ENCODE data around the gene RNF146.
"Not testable (repeated sequence)": the region's sequence is repeated elsewhere in the genome, so short reads cannot be mapped to it uniquely, and the experiment has no call there.

RNF146 gene

DNA sequence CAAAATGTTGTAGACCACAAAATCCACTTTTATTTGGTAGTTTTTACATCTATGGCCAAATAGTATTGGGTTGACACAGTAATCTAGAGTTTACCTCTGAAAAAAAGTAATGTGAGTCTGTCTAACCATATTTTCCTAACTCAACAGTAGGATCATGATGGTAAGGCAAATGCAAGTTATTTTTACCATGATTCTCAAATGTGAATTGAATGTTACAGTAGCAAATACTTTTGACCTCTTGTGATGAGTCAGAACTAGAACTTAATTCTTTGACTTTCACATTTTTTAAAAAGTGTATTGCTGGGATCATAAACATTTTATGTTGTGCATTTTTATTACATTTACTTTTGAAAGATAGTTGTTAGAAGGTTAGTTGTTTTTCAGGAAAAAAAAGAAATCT, 22.0 kb downstream of the RNF146 start:
- no peak for DNase-seq (ENCODE audit: low read depth)

DNA sequence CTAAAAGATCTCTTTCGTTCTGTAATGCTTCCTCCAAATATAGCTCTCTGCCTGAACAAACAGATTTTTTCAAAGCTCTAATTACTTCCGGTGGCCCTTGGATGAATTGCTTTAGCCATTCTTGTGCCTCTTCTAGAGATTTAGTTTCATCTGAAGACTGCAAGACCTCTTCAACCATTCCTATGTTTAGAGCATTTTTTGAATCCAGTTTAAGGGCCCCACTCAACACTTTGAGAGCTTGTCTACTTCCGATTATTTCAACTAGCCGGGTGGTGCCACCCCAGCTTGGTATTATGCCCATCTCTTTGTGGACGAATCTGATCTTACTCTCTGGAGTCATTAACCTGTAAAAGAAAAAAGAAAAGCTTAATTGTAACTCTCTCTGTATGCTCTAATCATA, 23.3 kb downstream of the RNF146 start:
- DNase-seq (ENCODE audit: low read depth) = no peak

DNA sequence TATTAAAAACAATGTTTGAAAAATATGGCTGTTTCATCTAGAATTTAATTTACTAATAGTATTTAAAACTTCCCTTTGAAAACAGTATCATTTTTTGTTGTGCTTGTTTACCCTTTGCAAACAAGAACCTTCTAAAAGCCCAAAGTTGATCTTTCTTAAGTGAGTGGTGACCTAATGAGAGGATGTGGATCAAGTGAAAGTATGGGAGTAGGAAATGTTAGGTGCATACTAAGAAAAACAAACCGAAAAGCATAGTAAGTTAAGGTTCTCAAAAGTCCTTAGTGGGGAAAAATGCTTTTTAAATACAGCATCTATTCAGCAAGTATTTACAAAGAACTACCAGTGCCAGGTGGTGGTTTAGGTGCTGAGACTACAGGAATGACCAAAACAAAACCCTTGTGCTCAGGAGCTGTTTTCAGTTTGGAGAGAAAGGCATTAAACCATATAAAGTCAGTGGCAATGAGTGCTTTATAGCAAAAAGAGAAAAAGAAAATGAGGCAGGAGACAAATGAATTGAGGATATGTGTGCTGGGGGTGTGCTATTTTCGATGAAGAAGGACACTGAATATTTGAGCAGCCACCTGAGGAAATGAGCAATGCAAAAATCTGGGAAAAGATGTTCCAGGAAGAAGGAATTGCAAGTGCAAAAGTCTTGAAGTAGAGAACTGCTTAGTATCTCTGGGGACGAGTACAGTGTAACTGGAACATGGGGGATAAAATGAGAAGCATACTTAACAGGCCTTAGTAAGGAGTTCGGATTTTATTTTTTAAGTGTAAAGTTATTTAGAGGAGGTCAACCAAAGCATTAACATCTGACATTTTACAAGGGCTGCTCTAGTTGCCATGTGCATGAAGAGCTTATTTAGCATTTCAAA, 24.0 kb downstream of the RNF146 start:
- DNase-seq (ENCODE audit: low read depth) = no peak

DNA sequence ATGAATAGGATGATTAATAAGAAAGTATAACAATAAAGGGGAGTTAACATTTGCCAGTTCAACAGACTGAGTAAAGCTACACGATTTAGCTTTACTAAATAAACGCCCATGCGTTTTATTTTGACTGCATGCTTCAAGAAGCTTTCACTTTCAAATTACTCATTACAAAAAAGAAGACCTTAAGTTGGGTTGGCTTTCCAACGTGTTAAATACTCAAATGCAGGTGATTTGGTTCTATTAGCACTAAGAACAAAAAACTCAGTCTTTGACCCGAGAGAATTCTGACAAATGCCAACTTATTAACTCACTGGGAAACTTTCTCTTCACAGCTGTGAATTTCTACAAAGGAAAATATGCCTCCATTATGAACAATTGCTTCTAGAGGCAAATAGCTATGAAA, 24.8 kb downstream of the RNF146 start:
- no peak for DNase-seq (ENCODE audit: low read depth)

DNA sequence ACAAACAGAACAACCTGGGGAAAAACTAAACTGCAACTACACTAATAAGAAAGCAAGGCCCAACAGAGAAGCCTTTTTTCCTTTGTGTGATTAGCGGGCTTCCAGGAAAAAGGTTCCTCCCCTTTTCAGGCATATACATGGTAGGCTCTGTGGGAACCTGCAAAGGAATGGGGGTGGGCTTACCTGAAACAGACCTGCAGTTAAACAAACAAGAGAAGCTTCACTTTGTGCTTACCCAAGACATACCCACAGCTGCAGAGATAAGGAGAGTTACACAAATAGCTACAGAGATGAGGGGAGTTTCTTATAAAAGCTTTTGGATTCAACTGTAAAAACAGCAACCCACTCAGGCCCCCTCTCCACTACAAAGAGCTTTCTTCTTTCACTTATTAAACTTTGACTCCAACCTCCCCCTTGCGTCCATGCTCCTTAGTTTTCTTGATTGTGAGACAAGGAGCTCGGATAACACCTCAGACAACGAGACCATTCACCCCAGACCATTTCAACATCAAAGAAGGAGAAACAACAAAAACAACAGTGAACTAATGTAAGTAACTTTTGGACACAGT, 30.9 kb downstream of the RNF146 start:
- DNase-seq (ENCODE audit: low read depth) = no peak

DNA sequence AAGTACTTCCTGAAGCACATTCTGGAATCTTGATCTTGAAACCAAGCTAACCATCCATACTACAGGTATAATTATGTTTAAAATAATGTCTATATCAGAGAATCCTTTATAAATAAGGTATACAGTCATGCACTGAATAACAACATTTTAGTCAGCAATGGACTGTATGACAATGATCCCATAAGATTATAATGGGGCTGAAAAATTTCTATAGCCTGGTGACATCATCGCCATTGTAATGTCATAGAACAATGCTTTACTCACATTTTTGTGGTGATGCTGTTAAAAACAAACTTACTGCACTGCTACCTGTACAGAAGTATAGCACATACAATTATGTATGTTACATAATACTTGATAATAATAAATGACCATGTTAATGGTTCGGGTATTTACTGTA, 31.8 kb downstream of the RNF146 start:
- DNase-seq (ENCODE audit: low read depth) = no peak

DNA sequence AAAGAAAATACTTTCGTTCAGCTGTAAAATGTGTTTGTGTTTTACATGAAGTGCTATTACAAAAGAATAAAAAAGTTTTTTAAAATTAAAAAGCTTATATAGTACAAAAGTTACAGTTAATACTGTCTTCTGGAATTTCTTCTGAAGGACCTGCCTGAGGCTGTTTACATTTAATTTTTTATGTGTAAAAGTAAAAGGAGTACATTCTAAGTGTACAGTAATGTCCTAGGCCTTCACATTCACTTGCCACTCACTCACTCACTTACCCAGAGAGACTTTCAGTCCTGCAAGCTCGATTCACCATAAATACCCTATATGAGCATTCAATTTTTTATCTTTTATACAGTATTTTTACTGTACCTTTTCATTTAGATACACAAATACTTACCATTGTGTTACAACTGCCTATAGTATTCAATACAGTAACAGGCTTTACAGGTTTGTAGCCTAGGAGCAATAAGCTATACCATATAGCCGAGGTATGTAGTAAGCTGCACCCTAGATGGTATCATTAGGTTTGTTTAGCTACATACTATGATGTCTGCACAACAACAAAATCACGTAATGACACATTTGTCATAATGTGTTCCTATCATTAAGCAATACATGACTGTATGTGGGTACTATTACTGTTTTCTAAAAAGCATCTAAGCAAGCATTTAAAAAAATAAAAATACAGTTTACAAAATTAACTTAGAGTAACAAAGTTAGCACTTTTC, 33.0 kb downstream of the RNF146 start:
- no peak for DNase-seq (ENCODE audit: low read depth)

DNA sequence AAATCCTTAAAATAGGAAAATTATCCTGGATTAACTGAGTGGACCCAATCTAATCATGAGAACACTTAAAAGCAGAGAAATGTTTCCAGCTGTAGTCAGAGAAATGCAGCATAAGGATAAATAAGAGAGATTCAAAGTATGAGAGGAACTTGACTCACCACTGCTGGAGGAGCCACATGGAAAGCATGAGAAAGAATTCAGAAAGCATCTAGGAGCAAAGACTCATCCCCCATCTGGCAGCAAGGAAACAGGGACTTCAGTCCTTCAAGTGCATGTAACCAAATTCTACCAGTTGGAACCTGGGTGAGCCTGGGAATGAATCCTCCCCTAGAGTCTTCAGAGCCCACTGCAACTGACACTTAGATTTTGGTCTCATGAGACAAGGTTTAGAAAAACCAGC, 33.7 kb downstream of the RNF146 start:
- no peak for DNase-seq (ENCODE audit: low read depth)

DNA sequence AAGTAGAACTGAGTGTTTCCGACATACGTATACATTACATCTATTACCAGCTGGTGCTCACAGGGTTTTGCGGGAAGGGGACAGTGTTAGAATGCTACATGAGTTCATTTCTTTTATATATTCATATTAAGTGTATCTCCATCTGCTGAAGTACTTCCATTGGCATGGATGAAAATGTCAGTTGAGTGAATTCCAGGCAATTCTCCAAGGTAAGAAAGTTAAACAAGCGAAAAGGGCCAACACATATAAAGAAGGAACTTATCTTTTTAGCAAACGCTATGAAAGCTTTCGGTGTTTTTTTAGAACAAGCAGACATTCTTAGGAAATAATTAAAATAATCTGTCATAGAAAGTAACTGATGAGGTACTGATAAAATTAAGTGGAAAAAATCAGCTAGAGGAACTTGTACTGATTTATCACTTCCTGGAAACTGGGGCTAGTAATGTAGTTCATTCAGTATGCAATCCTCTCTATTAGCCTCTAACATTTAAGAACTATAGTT, 34.6 kb downstream of the RNF146 start:
- DNase-seq (ENCODE audit: low read depth) = no peak

DNA sequence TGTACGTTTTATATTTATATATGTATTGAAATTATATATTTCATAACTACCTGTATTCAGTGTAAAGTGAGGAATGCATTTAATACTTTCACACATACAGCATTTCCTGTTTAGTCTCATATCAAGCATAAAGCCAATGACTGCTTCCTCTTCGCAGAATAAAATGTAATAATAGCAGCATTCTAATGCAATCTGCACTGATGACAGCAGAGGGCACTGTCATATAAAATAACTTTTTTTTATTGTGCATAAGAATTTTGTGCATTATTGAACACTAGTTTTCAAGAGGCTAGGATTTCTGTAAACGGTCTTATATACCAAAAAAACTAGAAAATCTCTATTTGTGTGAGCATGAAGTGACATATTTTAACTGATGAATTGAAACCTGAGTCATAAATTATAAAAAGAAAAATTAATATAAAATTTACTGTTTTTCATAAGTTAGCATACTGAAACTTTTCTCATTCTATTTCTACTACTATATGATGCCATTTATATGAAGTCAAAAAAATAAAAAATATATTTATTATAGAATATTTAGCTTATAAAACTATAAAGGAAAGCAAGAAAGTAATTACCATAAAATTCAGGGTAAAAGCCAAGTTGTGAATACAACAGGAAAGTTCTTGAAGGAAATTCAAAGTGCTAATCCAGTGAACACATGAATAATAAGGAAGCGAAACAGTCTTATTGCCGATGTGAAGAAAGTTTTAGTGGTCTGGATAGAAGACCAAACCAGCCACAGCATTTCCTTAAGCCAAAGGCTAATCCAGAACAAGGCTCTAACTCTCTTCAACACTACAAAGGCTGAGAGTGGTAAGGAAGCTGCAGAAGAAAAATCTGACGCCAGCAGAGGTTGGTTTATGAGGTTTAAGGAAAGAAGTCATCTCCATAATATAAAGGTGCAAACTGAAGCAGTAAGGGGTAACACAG, 36.3 kb downstream of the RNF146 start:
- no peak for DNase-seq (ENCODE audit: low read depth)

DNA sequence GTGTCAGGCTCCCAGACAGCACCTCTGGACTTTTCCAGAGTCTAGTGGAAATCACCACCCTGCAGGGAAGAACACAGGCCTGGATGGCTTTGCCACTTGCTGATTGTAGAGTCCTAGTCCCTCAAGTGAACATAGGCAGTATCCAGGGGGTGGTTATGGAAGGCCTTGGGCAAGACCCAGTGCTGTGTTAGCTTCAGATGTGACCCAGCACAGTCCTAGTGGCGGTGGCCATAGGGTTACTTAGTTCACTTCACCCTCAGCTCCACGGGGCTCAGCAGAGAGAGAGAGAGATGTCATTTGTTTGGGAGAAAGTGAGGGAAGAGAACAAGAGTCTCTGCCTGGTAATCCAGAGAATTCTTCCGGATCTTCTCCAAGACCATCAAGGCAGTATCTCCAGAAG, 37.3 kb downstream of the RNF146 start:
- no peak for DNase-seq (ENCODE audit: low read depth)

DNA sequence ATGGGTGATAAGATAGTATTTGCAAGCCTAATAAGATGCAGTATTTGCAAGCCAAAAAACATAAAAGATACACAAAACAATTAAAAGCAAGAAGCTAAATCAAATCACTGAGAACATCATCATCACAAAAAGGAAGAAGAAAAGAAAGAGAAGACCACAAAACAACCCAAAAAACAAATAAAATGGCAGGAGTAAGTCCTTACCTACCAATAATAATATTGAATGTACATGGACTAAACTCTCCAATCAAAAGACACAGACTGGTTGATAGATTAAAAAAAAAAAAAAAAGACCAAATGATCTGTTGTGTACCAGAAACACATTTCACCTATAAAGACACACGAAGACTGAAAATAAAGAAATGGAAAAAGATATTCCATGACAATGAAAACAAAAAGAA, 39.1 kb downstream of the RNF146 start:
- no peak for DNase-seq (ENCODE audit: low read depth)

DNA sequence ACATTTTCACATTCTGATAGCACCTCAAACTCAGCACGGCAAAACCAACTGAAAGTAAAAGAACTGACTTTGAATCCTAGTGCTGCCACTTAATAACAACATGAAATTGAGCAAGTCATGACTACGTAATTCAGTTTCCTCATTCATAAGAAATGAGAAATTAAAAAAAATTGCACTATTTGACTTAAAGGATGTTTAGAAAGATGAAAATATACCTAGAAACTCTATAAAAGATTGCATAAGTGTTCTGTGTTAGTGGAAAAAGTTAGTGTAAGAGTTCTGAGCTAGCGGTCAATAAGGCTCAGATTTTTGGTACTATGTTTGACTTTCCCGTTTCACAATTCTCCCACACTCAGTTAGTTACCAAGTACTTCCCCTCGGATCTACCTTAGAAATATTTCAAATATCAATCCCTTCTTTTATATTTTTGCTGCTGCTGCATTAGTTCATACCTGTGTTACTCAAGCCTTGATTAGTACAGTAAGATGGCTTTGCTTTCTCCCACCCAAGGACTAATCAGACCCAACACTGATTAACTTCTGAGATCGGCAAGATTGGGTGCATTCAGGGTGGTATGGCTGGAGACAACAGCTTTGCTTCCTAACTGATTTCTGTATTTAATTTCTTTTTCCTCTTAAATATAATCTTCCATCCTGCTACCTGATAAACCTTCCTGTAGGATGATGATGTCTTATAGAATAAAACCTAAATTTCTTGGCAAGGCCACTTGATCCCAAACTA, 50.9 kb downstream of the RNF146 start:
- no peak for DNase-seq (ENCODE audit: low read depth)

DNA sequence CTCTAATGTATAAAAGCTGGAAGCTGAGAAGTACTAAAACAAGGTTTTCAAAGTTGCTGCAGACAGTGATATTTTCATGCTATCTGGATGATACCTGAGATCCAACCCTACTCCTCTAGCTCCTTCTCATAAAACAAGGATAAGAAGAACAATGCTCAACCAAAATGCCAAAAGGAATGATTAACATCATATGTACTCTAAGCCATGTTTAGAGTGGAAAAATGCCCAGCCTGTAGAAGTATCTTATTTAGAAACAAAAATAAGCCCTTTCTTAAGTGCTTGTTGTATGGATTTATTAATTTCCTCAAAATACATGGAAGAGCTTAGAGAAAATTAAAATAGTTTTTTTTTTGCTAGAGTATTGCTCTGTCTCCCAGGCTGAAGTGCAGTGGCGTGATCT, 53.0 kb downstream of the RNF146 start:
- DNase-seq (ENCODE audit: low read depth) = no peak

DNA sequence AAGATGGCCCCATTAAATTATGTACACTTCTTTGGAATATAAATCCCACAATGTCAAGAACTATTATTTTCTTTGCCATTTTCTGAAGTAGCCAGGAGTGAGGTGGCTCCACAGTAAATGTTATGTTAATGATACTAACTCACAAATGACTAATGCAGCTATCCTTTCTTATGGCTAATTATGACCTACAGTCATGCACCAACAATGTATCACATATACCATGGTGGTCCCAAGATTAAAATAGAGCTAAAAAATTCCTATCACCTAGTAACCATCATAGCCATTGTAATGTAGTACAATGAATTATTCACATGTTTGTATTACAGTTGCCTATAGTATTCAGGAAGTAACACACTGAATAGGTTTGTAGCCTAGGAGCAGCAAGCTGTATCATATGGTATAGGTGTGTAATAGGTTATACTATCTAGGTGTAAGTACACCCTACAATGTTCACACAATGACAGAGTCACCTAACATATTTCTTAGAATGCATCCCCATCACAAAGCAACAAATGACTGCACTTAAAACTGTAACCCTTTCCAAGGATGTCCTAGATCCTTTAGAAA, 61.5 kb downstream of the RNF146 start:
- DNase-seq (ENCODE audit: low read depth) = no peak

DNA sequence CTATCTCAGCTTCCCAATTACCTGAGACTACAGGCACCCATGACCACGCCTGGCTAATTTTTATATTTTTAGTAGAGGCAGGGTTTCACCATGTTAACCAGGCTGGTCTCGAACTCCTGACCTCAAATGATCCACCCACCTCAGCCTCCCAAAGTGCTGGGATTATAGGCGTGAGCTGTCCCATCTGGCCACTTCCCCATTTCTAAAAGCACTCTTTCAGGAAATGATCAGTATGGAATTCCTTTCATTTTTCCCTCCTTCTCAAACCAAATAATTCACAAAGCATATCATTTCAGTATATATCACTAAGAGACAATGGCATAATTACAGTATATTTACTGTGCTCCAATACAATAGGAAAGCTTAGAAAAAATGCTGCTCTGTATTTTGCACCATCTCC, 64.6 kb downstream of the RNF146 start:
- DNase-seq (ENCODE audit: low read depth) = not testable (repeated sequence)

DNA sequence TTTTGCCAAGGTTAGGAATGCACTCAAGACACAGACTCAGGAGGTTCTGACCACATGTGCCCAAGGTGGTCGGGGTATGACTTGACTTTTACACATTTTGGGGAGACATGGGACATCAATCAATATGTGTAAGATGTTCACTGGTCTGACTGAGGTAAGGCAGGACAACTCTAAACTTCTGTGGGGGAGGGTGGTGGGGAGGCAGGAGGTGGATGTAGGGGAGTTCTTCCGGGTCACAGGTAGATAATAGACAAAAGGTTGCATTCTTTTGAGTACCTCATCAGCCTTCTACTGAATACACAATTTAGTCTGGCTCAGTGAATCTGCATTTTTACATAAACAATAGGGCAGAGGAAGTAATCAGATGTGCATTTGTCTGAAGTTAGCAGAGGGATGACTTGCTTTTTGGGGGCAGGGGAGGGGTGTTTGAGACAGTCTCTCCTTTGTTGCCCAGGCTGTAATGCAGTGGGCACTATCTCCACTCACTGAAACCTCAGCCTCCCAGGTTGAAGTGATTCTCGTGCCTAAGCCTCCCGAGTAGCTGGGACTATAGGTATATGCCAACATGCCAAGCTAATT, 65.8 kb downstream of the RNF146 start:
- no peak for DNase-seq (ENCODE audit: low read depth)

Measured in stimulated activated CD8-positive, alpha-beta memory T cell treated with anti-CD3 and anti-CD28 coated beads, Interleukin-12 subunit alpha, Interleukin-12 subunit beta, amount 100 ng/mL, for 4 hours (primary cell).